MV-4-11 (cell line): ENCODE measurements around the gene BIRC5.

Experiments used
- DNase-seq: peaks from one replicate; lab custom pipeline; 2025; lab: John Stamatoyannopoulos, UW

Gene BIRC5

GRCh38 chr17:78184351-78184750 is 29.7 kb upstream of the BIRC5 start:
- no peak for DNase-seq

GRCh38 chr17:78184868-78185267 is 29.2 kb upstream of the BIRC5 start:
- no peak for DNase-seq

GRCh38 chr17:78185981-78186691 is 27.9 kb upstream of the BIRC5 start:
- peak; percentile 56 for DNase-seq

- DNase-seq, result peak; percentile 95
These were observed 27.1 kb upstream of the BIRC5 start, which contains the start of the genes AFMID and TK1 for GRCh38 chr17:78186692-78187595. TSS of gene AFMID (plus strand) at chr17:78187362. CDS start at chr17:78187371, 9 bp downstream. TSS of gene TK1 (minus strand) at chr17:78187052. CDS start at chr17:78186994, 58 bp downstream.

GRCh38 chr17:78196716-78197115 is 17.3 kb upstream of the BIRC5 start:
- no peak for DNase-seq

- no peak for DNase-seq
These were observed 16.8 kb upstream of the BIRC5 start for GRCh38 chr17:78197147-78197832.

GRCh38 chr17:78200451-78200850 is 13.6 kb upstream of the BIRC5 start:
- no peak for DNase-seq

GRCh38 chr17:78202666-78203065 is 11.4 kb upstream of the BIRC5 start:
- DNase-seq, result no peak

- DNase-seq, result no peak
These were observed 9.5 kb upstream of the BIRC5 start for GRCh38 chr17:78204387-78205123.

- DNase-seq, result no peak
These were observed 8.8 kb upstream of the BIRC5 start for GRCh38 chr17:78205124-78205775.

GRCh38 chr17:78206298-78206697 is 7.8 kb upstream of the BIRC5 start:
- no peak for DNase-seq

- no peak for DNase-seq
These were observed 5.6 kb upstream of the BIRC5 start for GRCh38 chr17:78208486-78208885.

- DNase-seq, result no peak
These were observed 3.9 kb upstream of the BIRC5 start for GRCh38 chr17:78210111-78210510.

GRCh38 chr17:78211032-78211431 is 3.0 kb upstream of the BIRC5 start:
- no peak for DNase-seq

- DNase-seq, result no peak
These were observed 631 bp downstream of the BIRC5 start for GRCh38 chr17:78214706-78215061.

- no peak for DNase-seq
These were observed 5.5 kb downstream of the BIRC5 start for GRCh38 chr17:78219396-78220150.

GRCh38 chr17:78223061-78223460 is 9.0 kb downstream of the BIRC5 start:
- DNase-seq, result no peak

- DNase-seq, result no peak
These were observed 9.7 kb downstream of the BIRC5 start for GRCh38 chr17:78223765-78224164.

GRCh38 chr17:78224231-78225087 is 10.4 kb downstream of the BIRC5 start:
- DNase-seq, result no peak
